HCT116 (cell line): Measurements from ENCODE around the gene DDAH1.

ENCODE experiments used
- ATF3 ChIP-seq: IDR thresholded peaks from 2 replicates; pipeline ENCODE4 v1.6.1; 2012
- CBX3 ChIP-seq: IDR thresholded peaks from 2 replicates; pipeline ENCODE4 v1.6.1; 2012; ENCODE audit warnings: low read depth
- CEBPB ChIP-seq: IDR thresholded peaks from 2 replicates; pipeline ENCODE4 v1.6.1; 2012; ENCODE audit warnings: low read depth
- CTCF ChIP-seq, 3 experiments: fragments of 200-600 bp in 1 of 3; sonication (generic) in 1 of 3; IDR thresholded peaks in 2 of 3; conservative IDR thresholded peaks in 1 of 3; 2 replicates each; pipeline ENCODE4 v1.5.1; 2012 to 2017; ENCODE audit warnings: low read depth in 2 of 3, low read length in 2 of 3, antibody characterized with exemption in 1 of 3, borderline replicate concordance in 1 of 3, control low read depth in 1 of 3, mild to moderate bottlenecking in 1 of 3, mixed read lengths in 1 of 3, mixed run types in 1 of 3, moderate library complexity in 1 of 3; ENCODE audit not compliant: insufficient read depth in 1 of 3
- FOSL1 ChIP-seq: IDR thresholded peaks from 2 replicates; pipeline ENCODE4 v1.6.1; 2012; ENCODE audit warnings: low read depth
- POLR2A ChIP-seq: IDR thresholded peaks from 2 replicates; pipeline ENCODE4 v1.7.0; 2011; ENCODE audit warnings: borderline replicate concordance; ENCODE audit not compliant: insufficient read depth, insufficient read length; ENCODE audit errors: extremely low read depth
- POLR2AphosphoS5 ChIP-seq: IDR thresholded peaks from 2 replicates; pipeline ENCODE4 v1.6.1; 2011; ENCODE audit warnings: mild to moderate bottlenecking, low read depth, low read length, moderate library complexity
- RAD21 ChIP-seq: IDR thresholded peaks from 2 replicates; pipeline ENCODE4 v1.6.1; 2012; ENCODE audit warnings: low read depth, mild to moderate bottlenecking
- YY1 ChIP-seq: IDR thresholded peaks from 2 replicates; pipeline ENCODE4 v1.6.1; 2011; ENCODE audit warnings: low read length, low read depth, moderate library complexity, mild to moderate bottlenecking; ENCODE audit not compliant: insufficient replicate concordance; ENCODE audit errors: extremely low read depth
- TF ChIP-seq, protein P1 (sequence below): IDR thresholded peaks from 2 replicates; pipeline ENCODE4 v1.6.1; 2011; ENCODE audit warnings: mild to moderate bottlenecking, low read length, moderate library complexity; ENCODE audit not compliant: insufficient replicate concordance; ENCODE audit errors: extremely low read depth

GRCh38 chr1:85280636-85281035, 184.3 kb downstream of the DDAH1 start:
- TF ChIP-seq ATF3 (no peak), YY1 (no peak), RAD21 (no peak), CTCF (IDR thresholded peaks at IDR 0.05 in 2 of 3, conservative IDR thresholded peaks at IDR 0.05 in 1 of 3; ENCODE audit: borderline replicate concordance in 1 of 3, insufficient read depth in 1 of 3, low read depth in 2 of 3, low read length in 2 of 3) (no peak), POLR2A (no peak), FOSL1 (no peak), POLR2AphosphoS5 (no peak), CBX3 (no peak), CEBPB (no peak)
- TF ChIP-seq, protein P1, sequence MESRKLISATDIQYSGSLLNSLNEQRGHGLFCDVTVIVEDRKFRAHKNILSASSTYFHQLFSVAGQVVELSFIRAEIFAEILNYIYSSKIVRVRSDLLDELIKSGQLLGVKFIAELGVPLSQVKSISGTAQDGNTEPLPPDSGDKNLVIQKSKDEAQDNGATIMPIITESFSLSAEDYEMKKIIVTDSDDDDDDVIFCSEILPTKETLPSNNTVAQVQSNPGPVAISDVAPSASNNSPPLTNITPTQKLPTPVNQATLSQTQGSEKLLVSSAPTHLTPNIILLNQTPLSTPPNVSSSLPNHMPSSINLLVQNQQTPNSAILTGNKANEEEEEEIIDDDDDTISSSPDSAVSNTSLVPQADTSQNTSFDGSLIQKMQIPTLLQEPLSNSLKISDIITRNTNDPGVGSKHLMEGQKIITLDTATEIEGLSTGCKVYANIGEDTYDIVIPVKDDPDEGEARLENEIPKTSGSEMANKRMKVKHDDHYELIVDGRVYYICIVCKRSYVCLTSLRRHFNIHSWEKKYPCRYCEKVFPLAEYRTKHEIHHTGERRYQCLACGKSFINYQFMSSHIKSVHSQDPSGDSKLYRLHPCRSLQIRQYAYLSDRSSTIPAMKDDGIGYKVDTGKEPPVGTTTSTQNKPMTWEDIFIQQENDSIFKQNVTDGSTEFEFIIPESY, result no peak
